Fibroblast of lung (primary cell): Measurements from ENCODE around the gene UBAP1L.

Experiments
- EZH2 ChIP-seq: IDR thresholded peaks from 2 replicates; pipeline ENCODE4 v1.5.1; 2012; ENCODE audit warnings: low read length, control low read depth, mild to moderate bottlenecking; ENCODE audit errors: missing control alignments
- TF ChIP-seq, protein P1 (sequence below), 2 donors: IDR thresholded peaks in 1 of 2; conservative IDR thresholded peaks in 1 of 2; 1 replicate in 1 of 2; 2 replicates in 1 of 2; pipeline ENCODE4 v1.5.1; 2011 to 2012; ENCODE audit warnings: low read length in 2 of 2, control low read depth in 1 of 2, inconsistent platforms in 1 of 2, low read depth in 1 of 2, mild to moderate bottlenecking in 1 of 2

DNA sequence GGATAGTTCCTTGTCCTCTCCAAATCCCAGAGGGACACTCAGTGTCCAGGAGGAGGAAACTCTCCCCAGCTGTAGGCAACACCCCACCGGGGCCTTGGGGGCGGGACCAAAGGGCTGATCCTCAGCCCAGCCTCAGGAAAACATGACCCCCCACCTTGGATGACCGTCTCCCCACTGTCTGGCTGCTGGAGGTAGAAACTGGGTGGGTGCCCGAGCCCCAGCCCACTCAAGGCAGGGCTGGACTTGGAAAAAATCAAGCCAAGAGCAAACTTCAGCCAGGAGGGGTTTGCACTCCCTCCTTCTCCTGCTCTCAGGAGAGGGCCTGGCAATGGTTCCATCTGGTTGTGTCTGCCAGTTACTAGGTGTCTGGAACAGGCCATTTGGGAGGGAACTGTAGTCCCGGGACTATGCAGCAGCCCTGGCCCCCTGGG, 43.6 kb downstream of the UBAP1L start:
- TF ChIP-seq, protein P1, sequence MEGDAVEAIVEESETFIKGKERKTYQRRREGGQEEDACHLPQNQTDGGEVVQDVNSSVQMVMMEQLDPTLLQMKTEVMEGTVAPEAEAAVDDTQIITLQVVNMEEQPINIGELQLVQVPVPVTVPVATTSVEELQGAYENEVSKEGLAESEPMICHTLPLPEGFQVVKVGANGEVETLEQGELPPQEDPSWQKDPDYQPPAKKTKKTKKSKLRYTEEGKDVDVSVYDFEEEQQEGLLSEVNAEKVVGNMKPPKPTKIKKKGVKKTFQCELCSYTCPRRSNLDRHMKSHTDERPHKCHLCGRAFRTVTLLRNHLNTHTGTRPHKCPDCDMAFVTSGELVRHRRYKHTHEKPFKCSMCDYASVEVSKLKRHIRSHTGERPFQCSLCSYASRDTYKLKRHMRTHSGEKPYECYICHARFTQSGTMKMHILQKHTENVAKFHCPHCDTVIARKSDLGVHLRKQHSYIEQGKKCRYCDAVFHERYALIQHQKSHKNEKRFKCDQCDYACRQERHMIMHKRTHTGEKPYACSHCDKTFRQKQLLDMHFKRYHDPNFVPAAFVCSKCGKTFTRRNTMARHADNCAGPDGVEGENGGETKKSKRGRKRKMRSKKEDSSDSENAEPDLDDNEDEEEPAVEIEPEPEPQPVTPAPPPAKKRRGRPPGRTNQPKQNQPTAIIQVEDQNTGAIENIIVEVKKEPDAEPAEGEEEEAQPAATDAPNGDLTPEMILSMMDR (conservative IDR thresholded peaks at IDR 0.05 in 1 of 2, IDR thresholded peaks at IDR 0.05 in 1 of 2; ENCODE audit: low read depth in 1 of 2, low read length in 2 of 2) = no peak
- TF ChIP-seq EZH2 = no peak
